HG02943 (cell line): Measurements from ENCODE around the gene GNG7.
"Not testable (repeated sequence)": the region's sequence is repeated elsewhere in the genome, so short reads cannot be mapped to it uniquely, and the experiment has no call there.

Experiments used
- ATAC-seq: cut with Tn5 transposase; IDR thresholded peaks from one replicate; pipeline ENCODE4 v1.9.1; 2021; ENCODE audit warnings: mild to moderate bottlenecking, low read depth, moderate library complexity; ENCODE audit not compliant: unreplicated experiment

The GNG7 gene

GRCh38 chr19:2524840-2525723 lies 177.4 kb downstream of the GNG7 start:
- no peak for ATAC-seq

DNA sequence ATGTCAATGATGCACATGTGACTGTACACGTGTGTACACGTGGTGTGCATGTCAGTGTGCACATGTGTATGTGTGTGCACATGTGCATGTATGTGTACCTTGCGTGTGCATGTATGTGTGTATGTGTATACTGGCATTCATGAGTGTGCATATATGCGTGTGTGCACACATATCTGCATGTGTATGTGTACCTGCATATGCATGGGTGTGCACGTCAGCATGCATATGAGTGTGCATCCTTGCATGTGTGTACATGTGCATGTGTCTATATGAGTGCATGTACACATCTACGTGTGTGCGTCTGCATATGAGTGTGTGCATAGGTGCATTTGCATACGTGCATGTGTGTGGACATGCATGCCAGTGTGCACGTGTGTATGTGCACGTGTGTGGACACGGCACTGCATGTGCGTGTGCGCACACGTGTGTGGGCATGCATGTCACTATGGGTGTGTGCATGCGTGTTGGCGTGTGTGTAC lies 178.1 kb downstream of the GNG7 start:
- ATAC-seq, result no peak

- ATAC-seq, result no peak
Measured at GRCh38 chr19:2523630-2524311, 178.7 kb downstream of the GNG7 start.

- no peak for ATAC-seq
Measured at GRCh38 chr19:2519482-2519881, 183.0 kb downstream of the GNG7 start.

DNA sequence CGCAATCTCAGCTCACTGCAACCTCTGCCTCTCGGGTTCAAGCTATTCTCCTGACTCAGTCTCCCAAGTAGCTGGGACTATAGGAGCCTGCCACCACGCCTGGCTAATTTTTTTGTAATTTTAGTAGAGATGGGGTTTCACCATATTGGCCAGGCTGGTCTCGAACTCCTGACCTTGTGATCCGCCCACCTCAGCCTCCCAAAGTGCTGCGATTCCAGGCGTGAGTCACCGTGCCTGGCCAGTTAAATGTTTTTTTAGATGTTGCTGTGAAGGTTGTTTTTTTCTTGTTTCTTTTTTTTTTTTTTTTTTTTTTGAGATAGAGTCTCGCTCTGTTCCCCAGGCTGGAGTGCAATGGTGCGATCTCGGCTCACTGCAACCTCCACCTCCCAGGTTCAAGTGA lies 183.6 kb downstream of the GNG7 start:
- not testable (repeated sequence) for ATAC-seq

GRCh38 chr19:2517881-2518601 lies 184.5 kb downstream of the GNG7 start:
- no peak for ATAC-seq

- no peak for ATAC-seq
Measured at GRCh38 chr19:2516727-2517126, 185.8 kb downstream of the GNG7 start.

DNA sequence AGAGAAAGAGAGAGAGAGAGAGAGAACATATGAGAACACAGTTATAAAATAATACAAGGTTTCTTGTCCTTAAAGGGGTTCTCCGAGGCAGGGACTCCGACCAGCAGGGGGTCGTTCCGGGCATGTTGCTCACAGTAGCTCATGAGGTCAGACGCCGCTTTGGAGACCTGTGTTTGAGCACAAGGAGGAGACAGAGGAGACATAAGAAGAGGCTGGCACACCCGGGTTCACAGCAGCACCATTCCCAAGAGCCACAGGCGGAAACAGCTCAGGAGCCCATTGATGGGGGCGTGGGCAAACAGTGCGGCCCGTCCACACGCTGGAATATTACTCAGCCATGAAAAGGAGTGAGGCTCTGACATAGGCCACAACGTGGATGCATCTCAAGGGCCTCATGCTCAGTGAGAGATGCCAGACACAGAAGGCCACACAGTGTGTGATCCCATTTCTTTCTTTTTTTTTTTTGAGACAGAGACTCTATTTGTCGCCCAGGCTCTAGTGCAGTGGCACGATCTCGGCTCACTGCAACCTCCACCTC lies 187.4 kb downstream of the GNG7 start:
- ATAC-seq, result no peak

DNA sequence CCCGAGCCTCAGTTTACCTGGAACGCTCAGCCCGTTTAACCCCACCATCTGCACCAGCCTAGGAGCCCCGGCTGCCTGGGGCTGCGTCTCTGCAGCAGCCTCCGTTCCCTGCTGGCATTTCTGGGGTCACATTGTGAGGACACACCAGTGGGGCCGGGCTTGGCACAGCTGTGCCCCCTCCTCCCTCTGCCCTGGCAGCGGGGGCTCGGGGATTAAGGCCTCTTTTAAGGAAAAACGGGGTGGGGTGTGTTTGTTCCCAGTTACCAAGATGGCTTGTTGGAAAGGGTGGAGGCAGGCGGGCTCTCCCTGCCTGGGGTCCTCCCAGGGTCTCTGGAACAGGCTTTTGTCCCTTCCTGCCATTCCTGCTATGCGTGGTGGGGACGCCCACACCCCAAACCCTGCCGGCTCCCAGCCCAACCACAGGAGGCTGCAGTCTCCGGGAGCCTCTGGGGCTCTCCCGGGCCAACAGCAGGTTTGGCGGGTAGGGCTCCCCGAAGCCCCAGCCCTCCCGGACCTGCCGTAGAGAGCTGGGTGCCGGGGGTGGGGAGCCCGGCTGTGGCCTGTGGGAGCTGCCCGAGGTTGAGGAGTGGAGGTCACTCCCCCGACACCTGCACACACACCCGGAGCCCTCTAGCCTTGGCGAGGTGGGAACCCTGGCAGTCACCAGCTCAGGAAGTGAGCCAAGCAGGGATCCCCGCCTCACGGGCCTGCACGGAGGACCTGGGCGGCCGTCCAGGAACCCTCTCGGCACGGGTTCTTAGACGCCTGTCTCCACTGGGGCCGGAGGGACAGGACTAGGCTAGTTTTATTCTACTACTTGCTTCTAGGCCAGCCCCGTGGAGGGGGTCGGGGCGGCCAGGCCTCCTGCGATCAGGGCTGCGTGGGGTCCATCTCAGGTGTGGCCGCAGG lies 189.7 kb downstream of the GNG7 start:
- ATAC-seq, result no peak

GRCh38 chr19:2511991-2512390 lies 190.5 kb downstream of the GNG7 start:
- no peak for ATAC-seq

GRCh38 chr19:2511570-2511969 lies 190.9 kb downstream of the GNG7 start:
- no peak for ATAC-seq

DNA sequence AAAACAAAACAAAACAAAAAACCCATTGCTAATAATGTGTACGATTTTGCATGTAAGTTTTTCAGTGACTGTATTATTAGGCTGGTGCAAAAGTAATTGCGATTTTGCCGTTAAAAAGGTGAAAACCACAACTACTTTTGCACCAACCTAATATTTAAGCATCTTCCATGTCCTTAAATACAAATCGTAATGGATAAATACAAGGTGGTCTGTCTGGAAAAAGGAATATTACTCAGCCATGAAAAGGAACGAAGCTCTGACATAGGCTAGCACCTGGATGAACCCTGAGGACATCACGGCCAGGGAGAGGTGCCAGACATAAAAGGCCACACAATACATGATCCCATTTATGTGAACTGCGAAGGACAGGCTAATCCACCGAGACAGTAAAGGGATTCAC lies 193.4 kb downstream of the GNG7 start:
- no peak for ATAC-seq

DNA sequence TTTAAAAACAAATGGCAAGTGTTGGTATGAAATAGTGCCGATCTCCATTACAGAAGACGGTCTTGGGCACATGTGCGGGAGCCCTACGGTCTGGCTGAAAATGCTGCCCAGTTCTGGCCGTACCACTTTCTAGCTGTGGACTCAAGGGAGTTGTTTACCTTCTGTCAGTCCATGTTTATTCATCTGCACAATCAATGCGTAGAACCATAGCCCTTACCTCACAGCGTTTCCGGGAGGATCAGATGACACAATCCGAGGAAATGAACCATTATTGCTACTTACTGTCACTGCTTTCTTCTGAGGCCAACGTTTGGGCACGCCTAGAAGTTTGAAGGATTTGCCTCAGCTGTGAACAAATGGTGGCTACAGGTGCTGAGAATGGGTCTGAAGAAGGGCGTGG lies 195.4 kb downstream of the GNG7 start:
- no peak for ATAC-seq

DNA sequence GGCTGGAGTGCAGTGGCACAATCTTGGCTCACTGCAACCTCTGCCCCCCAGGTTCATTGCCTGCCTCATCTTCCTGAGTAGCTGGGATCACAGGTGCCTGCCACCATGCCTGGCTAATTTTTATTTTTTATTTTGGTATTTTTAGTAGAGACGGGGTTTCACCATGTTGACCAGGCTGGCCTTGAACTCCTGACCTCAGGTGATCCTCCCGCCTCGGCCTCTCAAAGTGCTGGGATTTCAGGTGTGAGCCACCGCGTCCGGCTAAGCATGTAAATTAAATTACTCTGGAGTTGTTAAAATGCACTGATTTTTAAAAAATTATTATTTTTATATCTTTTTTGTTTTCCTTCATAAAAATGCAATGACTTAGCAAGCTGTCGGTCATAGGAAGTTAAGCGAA lies 195.8 kb downstream of the GNG7 start:
- ATAC-seq, result not testable (repeated sequence)

DNA sequence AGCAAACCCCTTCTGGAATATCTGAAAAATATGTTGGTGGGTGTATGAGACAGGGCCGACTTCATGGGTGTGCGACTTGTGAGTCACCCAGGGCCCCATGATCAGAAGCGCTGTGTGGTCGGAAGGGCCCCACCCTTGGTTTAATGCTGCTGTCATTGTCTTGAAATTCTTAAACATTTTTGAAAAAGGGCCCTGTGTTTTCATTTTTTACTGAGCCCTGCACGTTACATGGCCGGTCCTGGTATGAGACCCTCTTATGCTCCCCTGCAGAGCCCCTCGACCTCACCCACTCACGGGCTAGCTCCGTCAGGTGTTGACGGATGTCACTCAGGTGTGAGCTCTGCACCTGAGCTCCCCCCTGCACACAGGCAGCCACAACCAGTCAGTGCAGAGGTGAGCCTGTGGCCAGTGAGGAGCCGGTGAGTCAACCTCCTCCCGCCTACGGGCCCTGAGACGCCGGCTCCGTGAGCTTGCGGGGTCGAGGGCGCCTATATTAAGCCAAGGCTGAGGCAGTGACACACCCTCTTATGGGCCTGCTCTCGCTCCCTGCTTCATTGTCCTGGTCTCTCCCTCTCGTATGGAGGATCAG lies 198.9 kb downstream of the GNG7 start:
- ATAC-seq, result no peak

- no peak for ATAC-seq
Measured at GRCh38 chr19:2500841-2501261, 201.6 kb downstream of the GNG7 start.

DNA sequence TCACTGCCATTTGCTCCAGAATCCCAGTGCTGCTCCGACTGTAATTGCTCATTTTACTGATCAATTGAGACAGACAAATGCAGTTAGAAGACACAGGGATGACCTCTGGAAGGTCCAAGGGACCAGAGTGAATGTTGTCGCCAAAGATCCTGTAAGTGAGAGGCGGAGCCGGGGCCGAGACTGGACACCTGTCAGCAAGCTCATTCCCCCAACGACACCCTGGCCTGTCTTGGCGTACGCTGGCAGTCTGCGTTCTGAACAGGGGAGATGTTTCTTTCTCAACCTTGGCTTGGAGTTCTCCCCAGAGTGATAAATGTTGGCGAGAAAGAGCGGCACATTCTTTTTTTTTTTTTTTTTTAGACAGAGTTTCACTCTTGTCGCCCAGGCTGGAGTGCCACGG lies 202.3 kb downstream of the GNG7 start:
- ATAC-seq, result no peak

GRCh38 chr19:2497186-2497585 lies 205.3 kb downstream of the GNG7 start:
- no peak for ATAC-seq

DNA sequence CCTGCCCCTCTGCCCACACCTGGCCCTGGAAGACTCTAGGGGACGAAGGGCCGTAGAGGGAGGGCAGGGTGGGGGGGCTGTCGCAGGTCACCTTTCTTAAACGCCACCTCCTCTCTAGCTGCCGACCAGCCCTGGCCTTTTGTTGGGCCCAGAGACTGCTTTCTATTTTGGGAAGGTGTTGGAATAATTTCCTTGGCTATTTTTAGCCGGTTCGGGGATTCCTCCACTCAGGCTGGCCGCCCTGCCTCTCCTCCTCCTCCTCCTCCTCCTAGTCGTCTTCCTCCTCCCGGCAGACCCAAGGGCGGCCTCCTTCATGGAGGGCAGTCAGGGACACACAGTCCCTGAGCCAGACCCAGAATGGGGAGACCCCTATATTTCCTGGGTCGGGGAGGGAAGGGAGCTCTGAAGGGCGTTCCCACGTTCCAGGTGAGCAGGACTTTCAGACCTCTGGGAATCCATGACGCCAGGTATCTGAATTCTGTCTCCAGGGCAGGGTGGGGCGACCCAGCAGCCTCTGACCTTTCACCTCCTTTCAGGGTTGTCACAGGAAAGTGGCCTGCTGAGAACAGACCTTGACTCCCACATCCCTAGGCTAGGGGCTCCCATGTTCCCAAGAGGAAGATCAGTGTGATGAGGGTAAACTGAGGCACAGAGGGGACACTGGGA lies 206.7 kb downstream of the GNG7 start:
- no peak for ATAC-seq
